Transverse colon (tissue), 3 donors: ENCODE results near the gene NOS3.

Experiments used
- CTCF ChIP-seq, 5 experiments: fragments of 200-600 bp in 3 of 5; fragments of 450-650 bp in 2 of 5; sonication (generic) in 3 of 5; IDR thresholded peaks; 1 replicate in 2 of 5; 2 replicates in 3 of 5; pipeline ENCODE4 v1.5.1; 2016 to 2017; ENCODE audit warnings: antibody characterized with exemption in 5 of 5, inconsistent platforms in 3 of 5, mild to moderate bottlenecking in 2 of 5, moderate library complexity in 1 of 5
- EP300 ChIP-seq: sonication (generic); formaldehyde crosslinking; IDR thresholded peaks from one replicate; pipeline ENCODE4 v1.6.1; 2017; ENCODE audit warnings: antibody characterized with exemption, low read depth

- TF ChIP-seq EP300: no peak
- no peak for TF ChIP-seq CTCF (IDR thresholded peaks at IDR 0.05)
Measured at GRCh38 chr7:151001546-151001945, 10.7 kb downstream of the NOS3 start.
